ENCODE results near the gene SCN10A.

SCN10A gene

DNA sequence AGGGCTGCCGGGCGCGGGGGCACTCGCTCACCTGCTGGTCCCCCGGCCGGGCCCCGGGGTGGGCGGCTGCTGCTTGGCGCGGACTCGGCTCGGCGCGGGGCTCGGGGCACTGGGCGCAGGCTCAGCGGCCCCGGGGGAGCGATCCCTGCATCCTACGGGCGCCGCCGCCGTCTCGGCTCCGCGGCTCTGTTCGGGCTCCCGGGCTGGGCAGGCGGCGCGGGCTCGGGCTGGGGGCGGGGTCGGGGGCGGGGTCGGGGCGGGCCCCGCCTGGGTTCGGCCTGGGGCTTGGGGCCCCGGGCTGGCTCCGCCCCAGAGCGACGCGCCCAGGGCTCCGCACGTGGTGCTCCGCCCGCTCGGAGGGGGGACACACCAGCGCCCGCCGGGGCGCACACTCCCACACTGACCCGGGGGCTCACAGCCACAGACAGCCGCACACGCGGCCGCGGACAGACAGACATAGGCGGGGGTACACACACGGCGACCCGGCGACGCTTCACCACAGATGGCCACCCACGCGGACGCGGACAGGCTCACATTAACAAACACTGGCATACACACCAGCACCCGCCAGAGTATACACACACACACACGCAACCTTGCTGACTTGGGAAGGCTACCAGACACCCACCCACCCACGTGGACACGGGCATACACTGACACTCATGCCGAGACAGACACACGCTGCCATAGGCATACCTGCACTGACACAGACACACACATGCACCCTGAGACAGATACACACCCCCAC, 166.3 kb downstream of the SCN10A start, which contains the start of gene SCN5A:
Gene SCN5A (minus strand): TSS at position 188 of the 748 bp plus-strand sequence. CDS start 16,380 bp downstream, outside the sequence.
- DNase-seq, result no peak

GRCh38 chr3:38648659-38649499, 167.1 kb downstream of the SCN10A start:
- no peak for DNase-seq

GRCh38 chr3:38648024-38648658, 167.9 kb downstream of the SCN10A start:
- DNase-seq, result no peak

DNA sequence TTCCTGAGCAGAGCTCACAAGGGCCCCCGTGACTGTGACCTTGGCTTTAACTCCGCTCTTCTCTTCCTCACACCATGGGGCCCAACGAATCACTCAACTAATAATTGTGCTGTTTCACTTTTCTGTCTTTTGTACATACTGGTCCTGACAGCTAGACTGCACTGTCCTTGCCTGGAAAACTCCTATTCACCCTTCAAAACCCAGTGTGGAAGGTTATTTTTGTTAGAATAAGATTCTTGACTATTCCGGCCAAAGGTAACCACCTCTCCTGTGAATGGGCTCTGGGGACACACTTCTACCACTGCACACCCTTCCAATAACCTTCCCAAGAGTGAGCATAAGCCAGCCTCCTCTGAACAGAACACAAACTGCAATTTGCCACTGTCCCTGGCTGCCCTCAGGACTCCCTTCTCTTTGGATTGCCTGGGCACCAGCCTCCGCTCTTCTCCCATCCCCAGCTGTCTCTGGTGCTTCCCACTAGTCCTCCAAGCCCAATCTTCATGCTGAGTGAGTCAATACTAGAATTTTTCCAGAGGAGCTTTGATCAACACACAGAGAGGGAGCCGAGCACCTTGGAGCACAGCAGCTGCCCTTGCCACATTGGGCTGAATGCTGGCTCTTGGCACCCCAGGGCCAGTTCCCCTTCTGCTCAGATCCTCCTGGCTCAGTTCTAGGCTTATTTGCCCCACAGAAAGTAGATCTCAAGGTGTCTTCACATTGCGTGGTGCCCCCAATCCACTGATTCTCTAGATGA, 168.6 kb downstream of the SCN10A start:
- DNase-seq, result no peak

Measured in NCI-H2029 treated with DMSO at 0.1 percent for 48 hours (cell line).